ENCODE measurements around the gene OR10P1.

OR10P1 gene

DNA sequence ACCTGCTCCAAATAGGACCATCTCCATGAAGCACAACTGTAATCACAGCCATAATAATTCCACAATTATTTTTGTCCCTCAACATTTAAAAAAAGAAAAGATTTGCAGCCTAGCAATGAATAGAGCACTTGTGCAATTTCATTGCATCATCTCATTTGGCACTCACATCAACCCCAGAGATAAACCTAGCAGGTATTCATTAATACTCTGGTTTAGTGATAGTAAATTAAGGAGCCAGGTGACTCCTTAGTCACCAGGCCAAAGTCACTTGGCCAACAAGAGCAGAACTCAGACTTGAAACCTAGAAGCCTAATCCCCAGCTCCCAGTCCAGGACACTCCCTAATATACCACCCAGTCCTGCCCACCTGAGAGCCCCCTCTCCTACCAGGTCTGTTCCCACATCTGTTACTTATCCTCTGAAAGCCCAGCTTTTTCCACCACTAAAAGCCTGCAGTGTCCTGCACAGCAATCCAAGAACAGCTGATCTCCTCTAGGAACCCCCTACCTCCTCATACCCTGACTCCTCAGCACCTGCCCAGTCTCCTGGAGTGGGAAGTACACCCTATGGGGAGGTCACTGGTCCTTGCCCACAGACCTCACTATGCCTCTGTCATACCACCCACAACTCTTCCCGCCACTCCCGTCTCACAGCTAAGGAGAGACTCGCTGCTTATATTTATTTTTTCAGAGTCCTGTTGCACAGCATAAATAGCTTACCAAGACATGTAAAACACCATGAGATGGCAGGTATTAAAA lies 22.1 kb downstream of the OR10P1 start:
- no CpG with 5 or more reads among the region's 3 CpGs for WGBS (ENCODE audit: extremely low coverage, insufficient coverage, low lambda C conversion rate)
- H3K4me2 ChIP-seq (ENCODE audit: low read length): no peak overlapping the region
- DNase-seq: no peak

DNA sequence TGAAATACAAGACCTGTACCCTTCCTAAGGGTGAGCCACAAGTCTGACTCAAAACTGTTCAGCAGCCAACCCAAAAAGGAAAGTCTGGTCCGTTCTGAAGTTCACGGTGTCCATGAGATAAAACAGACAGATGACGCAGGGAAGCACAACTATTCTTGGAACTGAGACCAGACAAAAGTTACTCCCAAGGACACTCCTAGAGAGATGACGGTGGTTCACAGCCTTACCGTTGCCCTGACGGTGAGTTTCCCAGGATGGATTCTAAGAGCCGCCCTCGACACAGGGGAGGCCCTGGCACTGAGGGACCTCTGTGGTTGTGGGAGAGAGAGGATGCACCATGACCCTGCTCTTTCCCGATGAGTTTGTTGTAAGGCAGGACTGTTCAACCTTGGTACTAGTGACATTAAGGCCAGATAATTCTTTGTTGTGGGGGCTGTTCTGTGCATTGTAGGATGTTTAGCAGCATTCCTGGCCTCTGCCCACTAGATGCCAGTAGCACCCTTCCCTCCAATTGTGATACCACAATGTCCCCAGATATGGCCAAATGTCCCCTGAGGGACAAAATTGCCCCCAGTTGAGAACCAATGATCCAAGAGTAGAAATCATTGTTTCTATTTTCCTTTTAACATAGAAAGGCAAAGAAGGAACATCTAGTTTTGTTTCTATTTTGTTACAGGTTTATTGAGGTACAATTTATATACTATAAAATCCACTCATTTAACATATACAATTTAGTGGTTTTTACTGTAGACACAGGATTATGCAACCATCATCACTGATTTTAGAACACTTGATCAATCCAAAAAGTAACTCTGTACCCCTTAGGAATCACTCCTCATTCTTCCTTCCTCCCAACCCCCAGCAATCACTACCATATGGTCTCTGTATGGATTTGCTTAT lies 23.0 kb downstream of the OR10P1 start:
- Histone ChIP-seq H3K23ac (ENCODE audit: low read length) (no peak overlapping the region), H3K4me3 (ENCODE audit: low read length) (no peak overlapping the region), H4K5ac (ENCODE audit: low read length) (no peak overlapping the region), H3K79me2 (ENCODE audit: control insufficient read depth, insufficient read depth, low read length) (no peaks in the 10 kb centered on the region), H2AK5ac (ENCODE audit: low read length) (no peak overlapping the region), H2BK15ac (replicated peaks; ENCODE audit: low read depth) (no peak overlapping the region), H3K4me1 (ENCODE audit: control insufficient read depth, low read depth, low read length) (no peaks in the 10 kb centered on the region), H2BK5ac (ENCODE audit: low read length) (no peak overlapping the region), H2BK120ac (ENCODE audit: low read depth, low read length) (no peak overlapping the region), H3K27ac (ENCODE audit: low read depth, low read length) (no peak overlapping the region), H3K4me2 (ENCODE audit: low read length) (no peak overlapping the region), H3K27me3 (ENCODE audit: insufficient read depth, low read length, poor library complexity) (no peaks in the 10 kb centered on the region), H3K4ac (ENCODE audit: low read depth, low read length) (no peak overlapping the region), H3K9ac (ENCODE audit: low read length) (no peak overlapping the region), H3K36me3 (ENCODE audit: control insufficient read depth, insufficient read depth, low read length) (no peaks in the 10 kb centered on the region), H4K8ac (ENCODE audit: low read depth, low read length) (no peak overlapping the region), H3K79me1 (ENCODE audit: low read length) (no peaks in the 10 kb centered on the region), H3K56ac (ENCODE audit: low read length) (no peak overlapping the region), H3K18ac (ENCODE audit: low read length) (no peak overlapping the region)
- WGBS (ENCODE audit: extremely low coverage, insufficient coverage, low lambda C conversion rate): no CpG with 5 or more reads among the region's 9 CpGs
- peak; percentile 45 for DNase-seq

More for the DNA sequence above, 22.1 kb downstream of the OR10P1 start:
- Histone ChIP-seq H3K56ac (ENCODE audit: low read length) (no peak overlapping the region), H3K79me2 (ENCODE audit: control insufficient read depth, insufficient read depth, low read length) (no peaks in the 10 kb centered on the region), H3K18ac (ENCODE audit: low read length) (no peak overlapping the region), H3K23ac (ENCODE audit: low read length) (no peak overlapping the region), H3K4me1 (ENCODE audit: control insufficient read depth, low read depth, low read length) (no peaks in the 10 kb centered on the region), H3K4ac (ENCODE audit: low read depth, low read length) (no peak overlapping the region), H3K79me1 (ENCODE audit: low read length) (no peaks in the 10 kb centered on the region), H3K27me3 (ENCODE audit: insufficient read depth, low read length, poor library complexity) (no peaks in the 10 kb centered on the region), H3K36me3 (ENCODE audit: control insufficient read depth, insufficient read depth, low read length) (no peaks in the 10 kb centered on the region), H3K4me3 (ENCODE audit: low read length) (no peak overlapping the region), H4K5ac (ENCODE audit: low read length) (no peak overlapping the region), H3K9ac (ENCODE audit: low read length) (no peak overlapping the region), H4K8ac (ENCODE audit: low read depth, low read length) (no peak overlapping the region), H2BK120ac (ENCODE audit: low read depth, low read length) (no peak overlapping the region), H2BK15ac (replicated peaks; ENCODE audit: low read depth) (no peak overlapping the region), H2BK5ac (ENCODE audit: low read length) (no peak overlapping the region), H2AK5ac (ENCODE audit: low read length) (no peak overlapping the region), H3K27ac (ENCODE audit: low read depth, low read length) (no peak overlapping the region)

DNA sequence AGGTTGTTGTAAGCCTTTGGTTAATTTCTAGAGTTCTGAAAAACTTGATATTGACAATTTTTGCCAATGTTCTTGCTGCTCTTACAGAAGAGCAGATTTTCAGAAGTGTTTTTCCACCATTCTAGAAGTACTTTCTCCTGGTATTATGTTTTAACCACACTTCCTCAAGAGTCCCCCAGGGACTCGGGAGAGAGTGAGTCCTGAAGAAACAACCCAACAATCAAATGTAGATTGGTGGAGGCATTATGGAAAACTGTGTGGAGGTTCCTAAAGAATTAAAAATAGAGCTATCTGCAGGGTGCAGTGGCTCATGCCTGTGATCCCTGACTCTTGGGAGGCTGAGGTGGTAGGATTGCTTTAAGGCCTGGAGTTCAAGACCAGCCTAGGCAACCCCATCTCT lies 26.7 kb downstream of the OR10P1 start:
- H3K4ac ChIP-seq (ENCODE audit: low read depth, low read length): no peak overlapping the region
- no peak overlapping the region for H3K56ac ChIP-seq (ENCODE audit: low read length)
- H4K8ac ChIP-seq (ENCODE audit: low read depth, low read length): no peak overlapping the region
- H3K27ac ChIP-seq (ENCODE audit: low read depth, low read length): no peak overlapping the region
- DNase-seq: no peak
- H3K79me1 ChIP-seq (ENCODE audit: low read length): no peaks in the 10 kb centered on the region
- no peak overlapping the region for H2BK15ac ChIP-seq (replicated peaks; ENCODE audit: low read depth)
- no peak overlapping the region for H3K9ac ChIP-seq (ENCODE audit: low read length)
- no peak overlapping the region for H2AK5ac ChIP-seq (ENCODE audit: low read length)
- no peaks in the 10 kb centered on the region for H3K4me1 ChIP-seq (ENCODE audit: control insufficient read depth, low read depth, low read length)
- no peak overlapping the region for H2BK5ac ChIP-seq (ENCODE audit: low read length)
- no peak overlapping the region for H3K18ac ChIP-seq (ENCODE audit: low read length)
- no peak overlapping the region for H3K4me3 ChIP-seq (ENCODE audit: low read length)
- no peaks in the 10 kb centered on the region for H3K27me3 ChIP-seq (ENCODE audit: insufficient read depth, low read length, poor library complexity)
- H3K23ac ChIP-seq (ENCODE audit: low read length): no peak overlapping the region
- H3K4me2 ChIP-seq (ENCODE audit: low read length): no peak overlapping the region
- H3K79me2 ChIP-seq (ENCODE audit: control insufficient read depth, insufficient read depth, low read length): no peaks in the 10 kb centered on the region
- H4K5ac ChIP-seq (ENCODE audit: low read length): no peak overlapping the region
- H2BK120ac ChIP-seq (ENCODE audit: low read depth, low read length): no peak overlapping the region
- WGBS (ENCODE audit: extremely low coverage, insufficient coverage, low lambda C conversion rate): no CpG with 5 or more reads among the region's 1 CpG
- no peaks in the 10 kb centered on the region for H3K36me3 ChIP-seq (ENCODE audit: control insufficient read depth, insufficient read depth, low read length)

DNA sequence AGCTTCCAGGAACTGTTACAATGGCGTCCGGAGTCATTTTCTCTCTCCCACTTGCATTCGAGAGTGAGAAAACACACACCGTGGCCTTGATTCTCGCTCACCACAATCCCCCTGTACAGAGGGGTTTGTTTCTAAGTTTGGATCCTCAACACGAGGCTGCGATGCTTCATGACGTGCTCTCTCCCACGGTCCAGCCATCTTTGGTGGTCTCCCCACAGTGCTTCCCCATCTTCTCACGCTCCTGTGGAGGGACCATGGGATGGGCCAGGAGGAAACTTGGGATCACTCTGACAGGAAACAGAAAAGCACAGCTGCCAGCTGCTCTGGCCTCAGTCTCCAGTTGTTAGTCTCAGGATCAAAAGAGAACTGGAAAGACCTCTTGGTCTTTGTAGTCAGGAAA lies 28.1 kb downstream of the OR10P1 start:
- no peak for DNase-seq
- H4K8ac ChIP-seq (ENCODE audit: low read depth, low read length): no peak overlapping the region
- H4K5ac ChIP-seq (ENCODE audit: low read length): no peak overlapping the region
- no peak overlapping the region for H3K23ac ChIP-seq (ENCODE audit: low read length)
- no peaks in the 10 kb centered on the region for H3K79me2 ChIP-seq (ENCODE audit: control insufficient read depth, insufficient read depth, low read length)
- no peaks in the 10 kb centered on the region for H3K4me1 ChIP-seq (ENCODE audit: control insufficient read depth, low read depth, low read length)
- no CpG with 5 or more reads among the region's 10 CpGs for WGBS (ENCODE audit: extremely low coverage, insufficient coverage, low lambda C conversion rate)
- H3K27me3 ChIP-seq (ENCODE audit: insufficient read depth, low read length, poor library complexity): no peaks in the 10 kb centered on the region
- H3K56ac ChIP-seq (ENCODE audit: low read length): no peak overlapping the region
- no peaks in the 10 kb centered on the region for H3K36me3 ChIP-seq (ENCODE audit: control insufficient read depth, insufficient read depth, low read length)
- no peak overlapping the region for H2BK15ac ChIP-seq (replicated peaks; ENCODE audit: low read depth)
- H3K4me3 ChIP-seq (ENCODE audit: low read length): no peak overlapping the region
- no peak overlapping the region for H3K4me2 ChIP-seq (ENCODE audit: low read length)
- H2BK5ac ChIP-seq (ENCODE audit: low read length): no peak overlapping the region
- H3K27ac ChIP-seq (ENCODE audit: low read depth, low read length): no peak overlapping the region
- H2AK5ac ChIP-seq (ENCODE audit: low read length): no peak overlapping the region
- H3K4ac ChIP-seq (ENCODE audit: low read depth, low read length): no peak overlapping the region
- no peak overlapping the region for H3K18ac ChIP-seq (ENCODE audit: low read length)
- no peak overlapping the region for H2BK120ac ChIP-seq (ENCODE audit: low read depth, low read length)
- no peak overlapping the region for H3K9ac ChIP-seq (ENCODE audit: low read length)
- H3K79me1 ChIP-seq (ENCODE audit: low read length): no peaks in the 10 kb centered on the region

DNA sequence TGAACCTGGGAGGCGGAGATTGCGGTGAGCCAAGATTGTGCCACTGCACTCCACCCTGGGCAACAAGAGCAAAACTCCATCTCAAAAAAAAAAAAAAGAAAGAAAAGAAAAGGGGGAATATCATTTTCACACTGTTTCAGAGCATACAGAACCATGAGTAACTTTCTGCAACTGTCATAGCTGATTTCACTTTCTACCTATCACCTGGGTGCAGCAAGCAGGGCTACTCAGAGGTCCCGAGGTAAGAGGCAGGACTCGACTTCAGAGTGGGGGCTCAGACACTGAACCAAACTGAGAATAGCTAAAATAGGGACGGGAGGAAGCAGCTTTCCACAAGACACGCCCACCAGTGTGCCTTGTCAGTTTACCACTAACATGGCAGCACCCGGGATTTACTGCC lies 29.8 kb downstream of the OR10P1 start:
- WGBS (ENCODE audit: extremely low coverage, insufficient coverage, low lambda C conversion rate): no CpG with 5 or more reads among the region's 7 CpGs
- Histone ChIP-seq H2BK120ac (ENCODE audit: low read depth, low read length) (no peak overlapping the region), H2BK5ac (ENCODE audit: low read length) (no peak overlapping the region), H2BK15ac (replicated peaks; ENCODE audit: low read depth) (no peak overlapping the region), H3K27me3 (ENCODE audit: insufficient read depth, low read length, poor library complexity) (no peaks in the 10 kb centered on the region), H3K23ac (ENCODE audit: low read length) (no peak overlapping the region), H3K4me3 (ENCODE audit: low read length) (no peak overlapping the region), H3K4me2 (ENCODE audit: low read length) (no peak overlapping the region), H3K36me3 (ENCODE audit: control insufficient read depth, insufficient read depth, low read length) (no peaks in the 10 kb centered on the region), H2AK5ac (ENCODE audit: low read length) (no peak overlapping the region), H4K8ac (ENCODE audit: low read depth, low read length) (no peak overlapping the region), H3K4me1 (ENCODE audit: control insufficient read depth, low read depth, low read length) (no peaks in the 10 kb centered on the region), H3K79me1 (ENCODE audit: low read length) (no peaks in the 10 kb centered on the region), H3K27ac (ENCODE audit: low read depth, low read length) (no peak overlapping the region), H3K18ac (ENCODE audit: low read length) (no peak overlapping the region), H3K56ac (ENCODE audit: low read length) (no peak overlapping the region), H4K5ac (ENCODE audit: low read length) (no peak overlapping the region), H3K79me2 (ENCODE audit: control insufficient read depth, insufficient read depth, low read length) (no peaks in the 10 kb centered on the region), H3K4ac (ENCODE audit: low read depth, low read length) (no peak overlapping the region), H3K9ac (ENCODE audit: low read length) (no peak overlapping the region)
- DNase-seq: no peak
